ENCODE data around the gene IL17C.

GRCh38 chr16:88655733-88656281, 17.4 kb downstream of the IL17C start:
- TF ChIP-seq BHLHE40 (IDR thresholded peaks at IDR 0.05; ENCODE audit: low read depth, low read length) (no peak), CTCF (IDR thresholded peaks at IDR 0.05) (no peak), POLR2A (IDR thresholded peaks at IDR 0.05; ENCODE audit: low read length) (no peak), JUNB (IDR thresholded peaks at IDR 0.05) (no peak), SREBF2 (IDR thresholded peaks at IDR 0.05) (no peak), RFX5 (IDR thresholded peaks at IDR 0.05) (no peak), FOSL2 (IDR thresholded peaks at IDR 0.05) (no peak), FOSL2 (CRISPR knock-in tag; IDR thresholded peaks at IDR 0.05) (no peak), PBX3 (IDR thresholded peaks at IDR 0.05) (no peak), HMGXB4 (CRISPR knock-in tag; IDR thresholded peaks at IDR 0.05; ENCODE audit: borderline replicate concordance) (no peak), REST (IDR thresholded peaks at IDR 0.05) (no peak), ZFP36 (IDR thresholded peaks at IDR 0.05; ENCODE audit: borderline replicate concordance, partially characterized antibody) (no peak)

Data from A549 (cell line).